ENCODE measurements around the gene ATXN3. TPM values are rescaled to one million over a fixed set of nuclear protein-coding genes. Genes with fewer than 3 reads are reported as not detected.

The ATXN3 gene
- polyA plus RNA-seq, 1 donor (not counting 4 experiments of a cell fraction or from before 2014, with no cell fraction given): 27.6 TPM

- H3K4me2 ChIP-seq (ENCODE audit: control insufficient read depth, extremely low read depth, insufficient read depth, low read depth, low read length): peak overlapping the region; percentile 96
- no peak overlapping the region for H2AFZ ChIP-seq (ENCODE audit: control insufficient read depth, low read length)
- no peak overlapping the region for H3K27ac ChIP-seq (ENCODE audit: control insufficient read depth, insufficient read depth, low read length)
- dilution Hi-C loops (cut with MboI; ENCODE audit: extremely low pct_ligation_motif_present, low sequenced_read_pairs): no loop called here
- no peaks in the 10 kb centered on the region for H3K27me3 ChIP-seq (ENCODE audit: control insufficient read depth, extremely low read depth, insufficient read depth, low read length)
- H3K9me3 ChIP-seq (ENCODE audit: control insufficient read depth, low read depth, low read length): no peaks in the 10 kb centered on the region
- peak overlapping the region; percentile 100 for H3K9ac ChIP-seq (ENCODE audit: control insufficient read depth, extremely low read depth, insufficient read depth, low read length)
- peaks cover 0 to 2% of the 10 kb centered on the region in 2 experiments for H3K36me3 ChIP-seq (ENCODE audit: control insufficient read depth in 2 of 2, extremely low read depth in 1 of 2, insufficient read depth in 2 of 2, low read length in 2 of 2)
- no peak for DNase-seq (ENCODE audit: low read depth, low spot score)
- peaks cover 6% of the 10 kb centered on the region for H4K20me1 ChIP-seq (ENCODE audit: control insufficient read depth, extremely low read depth, insufficient read depth, low read length)
- peaks cover 60% of the 10 kb centered on the region for H3K79me2 ChIP-seq (ENCODE audit: control insufficient read depth, insufficient read depth, low read length)
- TF ChIP-seq EZH2 (IDR thresholded peaks at IDR 0.05; ENCODE audit: low read length) (no peak), CTCF (optimal IDR thresholded peaks at IDR 0.05 in 1 of 3, IDR thresholded peaks at IDR 0.05 in 1 of 3, conservative IDR thresholded peaks at IDR 0.05 in 1 of 3; ENCODE audit: extremely low read depth in 1 of 3, insufficient read depth in 2 of 3, low read length in 3 of 3) (no peak)
- H3K4me3 ChIP-seq (ENCODE audit: control insufficient read depth in 2 of 3, extremely low read depth in 1 of 3, insufficient read depth in 2 of 3, low read depth in 1 of 3, low read length in 3 of 3): peak overlapping the region; percentile 74 to 89 (median 85)
- H3K4me1 ChIP-seq (ENCODE audit: control insufficient read depth, extremely low read depth, insufficient read depth, low read length): peaks cover 10% of the 10 kb centered on the region
- H3K9me1 ChIP-seq (ENCODE audit: control insufficient read depth, extremely low read depth, insufficient read depth, low read length): peaks cover 2% of the 10 kb centered on the region
- FAIRE-seq: no peak
These were observed 68.4 kb downstream of the ATXN3 start for GRCh38 chr14:92037989-92038388.

DNA sequence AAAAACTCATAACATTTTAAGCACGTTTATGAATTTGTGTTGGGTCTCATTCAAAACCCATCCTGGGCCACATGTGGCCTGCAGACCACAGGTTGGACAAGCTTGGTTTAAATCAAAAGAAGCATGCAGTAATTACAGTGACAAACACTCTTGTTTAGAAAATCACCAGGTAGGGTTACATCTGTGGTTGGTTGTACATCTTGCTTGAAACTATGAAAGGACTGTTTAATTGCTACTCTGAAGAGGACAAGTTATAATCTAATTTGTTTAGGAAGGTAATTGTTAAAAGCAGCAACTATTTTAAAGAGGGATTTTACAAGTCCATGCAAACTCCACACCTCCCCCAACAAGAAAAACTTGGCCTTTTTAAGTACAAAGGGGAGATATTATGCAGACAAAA lies 70.5 kb downstream of the ATXN3 start:
- peaks cover 58% of the 10 kb centered on the region for H3K79me2 ChIP-seq (ENCODE audit: control insufficient read depth, insufficient read depth, low read length)
- H3K36me3 ChIP-seq (ENCODE audit: control insufficient read depth in 2 of 2, extremely low read depth in 1 of 2, insufficient read depth in 2 of 2, low read length in 2 of 2): peaks cover 0 to 2% of the 10 kb centered on the region in 2 experiments
- no peaks in the 10 kb centered on the region for H3K9me3 ChIP-seq (ENCODE audit: control insufficient read depth, low read depth, low read length)
- peaks cover 2% of the 10 kb centered on the region for H3K9me1 ChIP-seq (ENCODE audit: control insufficient read depth, extremely low read depth, insufficient read depth, low read length)
- TF ChIP-seq EZH2 (IDR thresholded peaks at IDR 0.05; ENCODE audit: low read length): no peak
- no peak for TF ChIP-seq CTCF (optimal IDR thresholded peaks at IDR 0.05 in 1 of 3, IDR thresholded peaks at IDR 0.05 in 1 of 3, conservative IDR thresholded peaks at IDR 0.05 in 1 of 3; ENCODE audit: extremely low read depth in 1 of 3, insufficient read depth in 2 of 3, low read length in 3 of 3)
- FAIRE-seq (no peak), DNase-seq (ENCODE audit: low read depth, low spot score) (no peak)
- H3K27me3 ChIP-seq (ENCODE audit: control insufficient read depth, extremely low read depth, insufficient read depth, low read length): no peaks in the 10 kb centered on the region
- dilution Hi-C loops (cut with MboI; ENCODE audit: extremely low pct_ligation_motif_present, low sequenced_read_pairs): no loop called here
- peaks cover 6% of the 10 kb centered on the region for H4K20me1 ChIP-seq (ENCODE audit: control insufficient read depth, extremely low read depth, insufficient read depth, low read length)
- H3K4me2 ChIP-seq (ENCODE audit: control insufficient read depth, extremely low read depth, insufficient read depth, low read depth, low read length): no peak overlapping the region
- no peak overlapping the region for H3K27ac ChIP-seq (ENCODE audit: control insufficient read depth, insufficient read depth, low read length)
- H3K4me1 ChIP-seq (ENCODE audit: control insufficient read depth, extremely low read depth, insufficient read depth, low read length): peaks cover 10% of the 10 kb centered on the region
- no peak overlapping the region for H3K9ac ChIP-seq (ENCODE audit: control insufficient read depth, extremely low read depth, insufficient read depth, low read length)
- H3K4me3 ChIP-seq (ENCODE audit: control insufficient read depth in 2 of 3, extremely low read depth in 1 of 3, insufficient read depth in 2 of 3, low read depth in 1 of 3, low read length in 3 of 3): no peak overlapping the region
- H2AFZ ChIP-seq (ENCODE audit: control insufficient read depth, low read length): no peak overlapping the region

Data from keratinocyte (primary cell).